ENCODE data around the gene PYGO2.

DNA sequence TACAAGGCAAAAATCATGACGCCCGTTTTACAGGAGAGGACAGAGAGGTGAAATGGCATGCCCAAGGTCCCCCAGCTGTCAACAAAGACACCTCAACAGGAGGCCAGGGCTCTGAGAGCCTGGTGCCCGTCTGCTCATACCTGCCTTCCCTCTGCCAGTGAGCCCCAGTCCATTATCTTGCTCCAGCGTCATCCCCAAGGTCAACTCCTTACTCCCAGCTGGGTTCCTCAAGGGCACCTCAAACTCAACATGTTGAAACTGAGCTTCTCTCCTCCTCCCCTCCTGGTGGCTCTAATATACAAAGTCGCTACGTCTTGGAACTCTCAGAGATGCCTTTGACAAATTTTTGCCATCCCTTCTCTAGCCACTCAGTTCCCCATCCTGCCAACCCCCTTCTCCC is 8.9 kb downstream of the PYGO2 start:
- TF ChIP-seq, protein P1, sequence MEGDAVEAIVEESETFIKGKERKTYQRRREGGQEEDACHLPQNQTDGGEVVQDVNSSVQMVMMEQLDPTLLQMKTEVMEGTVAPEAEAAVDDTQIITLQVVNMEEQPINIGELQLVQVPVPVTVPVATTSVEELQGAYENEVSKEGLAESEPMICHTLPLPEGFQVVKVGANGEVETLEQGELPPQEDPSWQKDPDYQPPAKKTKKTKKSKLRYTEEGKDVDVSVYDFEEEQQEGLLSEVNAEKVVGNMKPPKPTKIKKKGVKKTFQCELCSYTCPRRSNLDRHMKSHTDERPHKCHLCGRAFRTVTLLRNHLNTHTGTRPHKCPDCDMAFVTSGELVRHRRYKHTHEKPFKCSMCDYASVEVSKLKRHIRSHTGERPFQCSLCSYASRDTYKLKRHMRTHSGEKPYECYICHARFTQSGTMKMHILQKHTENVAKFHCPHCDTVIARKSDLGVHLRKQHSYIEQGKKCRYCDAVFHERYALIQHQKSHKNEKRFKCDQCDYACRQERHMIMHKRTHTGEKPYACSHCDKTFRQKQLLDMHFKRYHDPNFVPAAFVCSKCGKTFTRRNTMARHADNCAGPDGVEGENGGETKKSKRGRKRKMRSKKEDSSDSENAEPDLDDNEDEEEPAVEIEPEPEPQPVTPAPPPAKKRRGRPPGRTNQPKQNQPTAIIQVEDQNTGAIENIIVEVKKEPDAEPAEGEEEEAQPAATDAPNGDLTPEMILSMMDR (IDR thresholded peaks at IDR 0.05; ENCODE audit: low read depth, low read length) = no peak
- no peak for TF ChIP-seq POLR2A (IDR thresholded peaks at IDR 0.05; ENCODE audit: extremely low read depth, insufficient read length)
